ENCODE data around the gene EPC1.
A peak's percentile ranks its signal among the peaks of the same experiment; 100 is the strongest.

EPC1 gene

DNA sequence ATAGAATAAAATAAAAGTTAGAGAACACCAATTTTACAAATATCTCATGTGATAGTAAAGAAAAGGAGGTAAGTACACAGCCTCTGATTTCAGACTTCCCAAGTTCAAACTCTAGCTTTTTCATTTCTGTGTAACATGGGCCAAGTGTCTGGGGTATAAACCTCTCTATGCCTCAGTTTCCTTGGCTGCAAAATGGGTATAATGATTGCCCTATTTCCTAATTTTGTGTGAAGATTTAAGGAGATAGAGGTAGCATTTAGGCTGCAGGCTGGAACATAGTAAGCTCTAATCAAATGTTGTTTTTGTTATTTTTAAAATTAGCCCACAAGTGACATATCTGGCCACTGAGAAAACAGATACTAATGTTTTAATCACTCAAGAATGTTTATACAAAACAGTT lies 26.1 kb upstream of the EPC1 start:
- H3K27me3 ChIP-seq (replicated peaks): no peaks in the 10 kb centered on the region
- no peaks in the 10 kb centered on the region for H3K36me3 ChIP-seq (replicated peaks)
- TF ChIP-seq, protein P1, sequence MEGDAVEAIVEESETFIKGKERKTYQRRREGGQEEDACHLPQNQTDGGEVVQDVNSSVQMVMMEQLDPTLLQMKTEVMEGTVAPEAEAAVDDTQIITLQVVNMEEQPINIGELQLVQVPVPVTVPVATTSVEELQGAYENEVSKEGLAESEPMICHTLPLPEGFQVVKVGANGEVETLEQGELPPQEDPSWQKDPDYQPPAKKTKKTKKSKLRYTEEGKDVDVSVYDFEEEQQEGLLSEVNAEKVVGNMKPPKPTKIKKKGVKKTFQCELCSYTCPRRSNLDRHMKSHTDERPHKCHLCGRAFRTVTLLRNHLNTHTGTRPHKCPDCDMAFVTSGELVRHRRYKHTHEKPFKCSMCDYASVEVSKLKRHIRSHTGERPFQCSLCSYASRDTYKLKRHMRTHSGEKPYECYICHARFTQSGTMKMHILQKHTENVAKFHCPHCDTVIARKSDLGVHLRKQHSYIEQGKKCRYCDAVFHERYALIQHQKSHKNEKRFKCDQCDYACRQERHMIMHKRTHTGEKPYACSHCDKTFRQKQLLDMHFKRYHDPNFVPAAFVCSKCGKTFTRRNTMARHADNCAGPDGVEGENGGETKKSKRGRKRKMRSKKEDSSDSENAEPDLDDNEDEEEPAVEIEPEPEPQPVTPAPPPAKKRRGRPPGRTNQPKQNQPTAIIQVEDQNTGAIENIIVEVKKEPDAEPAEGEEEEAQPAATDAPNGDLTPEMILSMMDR (IDR thresholded peaks at IDR 0.05; ENCODE audit: low read depth, low read length, missing control alignments): no peak
- no peak for DNase-seq
- in situ Hi-C loops (cut with HindIII; ENCODE audit: low pct_ligation_motif_present, low sequenced_read_pairs): no loop called here
- H3K27ac ChIP-seq: no peak overlapping the region
- no peak overlapping the region for H3K4me3 ChIP-seq (ENCODE audit: low read depth, low read length)

DNA sequence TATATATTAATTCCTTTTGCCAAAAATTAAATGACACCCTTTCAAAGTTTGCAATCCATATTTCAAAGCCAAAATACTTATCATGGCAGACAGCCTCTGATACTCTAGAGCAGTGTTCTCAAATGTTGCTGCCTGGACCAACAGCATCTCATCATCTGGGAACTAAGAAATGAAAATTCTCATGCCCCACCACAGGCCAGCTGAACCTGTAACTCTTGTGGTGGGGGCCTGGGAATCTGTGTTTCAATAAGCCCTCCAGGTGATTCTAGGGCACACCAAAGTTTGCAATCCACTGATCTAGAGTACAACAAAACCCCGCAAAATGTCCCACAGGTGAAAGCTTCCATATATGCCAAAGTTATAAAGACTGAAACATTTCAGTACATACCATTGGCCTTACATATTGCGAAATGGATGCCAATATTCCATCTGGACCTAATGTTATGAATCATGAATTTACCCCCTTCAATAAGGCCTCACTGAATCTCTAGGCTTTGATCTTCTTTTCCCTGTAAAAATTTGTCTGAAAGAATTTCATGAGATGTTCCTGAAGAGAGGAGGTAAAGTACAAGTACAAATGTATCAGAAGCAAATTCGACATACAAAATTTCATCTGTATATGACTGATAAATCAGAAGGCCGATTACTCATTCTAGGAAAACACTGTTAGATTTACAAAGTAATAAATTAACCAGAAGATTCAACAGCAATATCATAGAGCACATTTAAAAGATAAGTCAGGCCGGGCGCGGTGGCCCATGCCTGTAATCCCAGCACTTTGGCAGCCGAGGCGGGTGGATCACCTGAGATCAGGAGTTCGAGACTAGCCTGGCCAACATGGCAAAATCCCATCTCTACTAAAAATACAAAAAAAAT lies 25.3 kb upstream of the EPC1 start:
- Histone ChIP-seq H3K36me3 (replicated peaks) (no peaks in the 10 kb centered on the region), H3K4me3 (ENCODE audit: low read depth, low read length) (no peak overlapping the region), H3K27me3 (replicated peaks) (no peaks in the 10 kb centered on the region), H3K27ac (no peak overlapping the region)
- DNase-seq: no peak
- TF ChIP-seq, protein P1 (IDR thresholded peaks at IDR 0.05; ENCODE audit: low read depth, low read length, missing control alignments): no peak
- in situ Hi-C loops (cut with HindIII; ENCODE audit: low pct_ligation_motif_present, low sequenced_read_pairs): no loop called here

DNA sequence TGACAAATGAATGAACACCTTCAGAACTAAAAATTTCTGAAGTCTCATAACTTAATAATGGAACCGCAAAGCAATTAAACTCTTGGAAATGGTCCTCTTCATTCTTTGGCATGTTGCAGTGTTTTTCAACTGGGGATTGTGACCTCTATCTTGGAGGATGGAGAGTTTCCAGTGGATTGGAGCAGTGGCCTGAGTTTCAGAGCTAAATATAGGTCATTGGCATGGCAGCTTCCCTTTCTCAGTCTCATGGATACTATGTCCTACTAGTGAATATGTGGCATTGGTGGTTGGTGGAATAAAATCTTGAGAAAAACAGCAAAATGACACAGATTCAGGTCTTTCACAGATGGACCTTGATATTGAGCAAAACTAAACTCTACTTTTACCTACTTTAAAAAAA lies 24.1 kb upstream of the EPC1 start:
- H3K27ac ChIP-seq: no peak overlapping the region
- no peak overlapping the region for H3K4me3 ChIP-seq (ENCODE audit: low read depth, low read length)
- no peak for DNase-seq
- TF ChIP-seq, protein P1 (IDR thresholded peaks at IDR 0.05; ENCODE audit: low read depth, low read length, missing control alignments): no peak
- in situ Hi-C loops (cut with HindIII; ENCODE audit: low pct_ligation_motif_present, low sequenced_read_pairs): no loop called here
- no peaks in the 10 kb centered on the region for H3K27me3 ChIP-seq (replicated peaks)
- no peaks in the 10 kb centered on the region for H3K36me3 ChIP-seq (replicated peaks)

DNA sequence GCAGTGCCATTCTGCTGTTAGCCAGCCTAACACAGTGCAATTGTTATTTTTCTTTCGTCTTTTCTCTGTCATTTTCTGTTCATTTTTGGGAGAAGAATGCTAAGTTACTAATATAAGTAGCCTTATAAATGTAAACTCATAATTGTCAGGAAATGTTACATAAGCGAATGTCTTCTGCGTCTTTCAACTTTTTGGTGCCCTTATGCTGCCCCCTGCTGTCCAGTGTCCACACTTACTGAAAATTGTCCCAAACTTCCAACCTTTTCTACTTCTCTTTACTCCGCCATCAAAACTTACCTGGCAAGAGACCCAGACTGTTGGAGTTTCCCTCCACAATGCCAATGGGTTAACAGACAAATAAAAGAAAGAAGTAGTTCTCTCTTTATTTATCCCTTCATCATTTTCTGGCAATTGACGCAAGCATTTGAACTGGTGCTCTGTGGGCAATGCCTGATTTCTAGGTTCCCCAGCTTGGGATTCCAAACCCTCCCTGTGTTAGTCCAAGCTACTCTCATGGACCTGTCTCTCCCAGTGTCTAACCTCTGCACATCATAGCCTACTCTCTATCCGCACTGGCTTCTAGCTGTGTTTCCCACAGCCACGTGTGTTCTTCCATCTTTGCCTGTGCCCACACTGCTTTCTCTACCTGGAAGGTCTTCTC lies 21.0 kb upstream of the EPC1 start:
- TF ChIP-seq, protein P1 (IDR thresholded peaks at IDR 0.05; ENCODE audit: low read depth, low read length, missing control alignments): peak; percentile 82
- Histone ChIP-seq H3K27ac (no peak overlapping the region), H3K4me3 (ENCODE audit: low read depth, low read length) (no peak overlapping the region), H3K36me3 (replicated peaks) (no peaks in the 10 kb centered on the region), H3K27me3 (replicated peaks) (no peaks in the 10 kb centered on the region)
- in situ Hi-C loops (cut with HindIII; ENCODE audit: low pct_ligation_motif_present, low sequenced_read_pairs): no loop called here
- peak; percentile 34 for DNase-seq

DNA sequence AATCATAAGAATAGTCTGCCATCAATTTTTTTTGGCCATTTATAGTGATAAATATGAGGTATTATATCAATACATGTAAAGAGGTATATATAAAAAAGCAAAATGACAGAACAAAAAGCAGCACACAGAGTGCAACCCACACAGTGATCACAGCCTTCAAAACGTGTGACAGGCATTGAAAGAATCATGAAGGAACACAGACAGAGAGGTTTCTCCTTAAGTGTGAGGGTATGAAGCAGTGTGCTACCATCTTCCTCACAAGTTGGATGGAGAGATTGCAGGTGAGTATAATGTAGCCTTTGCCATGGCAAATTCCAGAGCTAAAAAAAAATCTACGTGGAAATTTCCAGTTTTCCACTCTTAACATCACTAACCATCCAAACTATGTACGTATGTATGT lies 19.6 kb upstream of the EPC1 start:
- in situ Hi-C loops (cut with HindIII; ENCODE audit: low pct_ligation_motif_present, low sequenced_read_pairs): no loop called here
- H3K27me3 ChIP-seq (replicated peaks): no peaks in the 10 kb centered on the region
- DNase-seq: no peak

More for the DNA sequence above, 19.6 kb upstream of the EPC1 start:
- TF ChIP-seq, protein P1 (IDR thresholded peaks at IDR 0.05; ENCODE audit: low read depth, low read length, missing control alignments): no peak
- Histone ChIP-seq H3K27ac (no peak overlapping the region), H3K4me3 (ENCODE audit: low read depth, low read length) (no peak overlapping the region), H3K36me3 (replicated peaks) (no peaks in the 10 kb centered on the region)

All from brain microvascular endothelial cell (primary cell).